GM23338 (cell line): ENCODE measurements around the gene SCYGR2. TPM values are rescaled to one million over a fixed set of nuclear protein-coding genes. Genes with fewer than 3 reads are reported as not detected.

ENCODE experiments used
- ATAC-seq: fragments of 200-7000 bp; cut with Tn5 transposase; 3 replicates; pipeline ENCODE4 v1.9.1; 2020
- DNase-seq: peaks from one replicate; pipeline ENCODE4 v3.0.0-alpha.2; 2015; ENCODE audit warnings: low spot score
- H2AFZ ChIP-seq: fragments of 200-600 bp; sonication (generic); 2 replicates; pipeline ENCODE4 v1.8.0; 2016; ENCODE audit warnings: antibody characterized with exemption, mild to moderate bottlenecking, moderate library complexity
- H3F3A ChIP-seq: fragments of 200-600 bp; sonication (generic); replicated peaks from 2 replicates; pipeline ENCODE4 v1.8.0; 2017; ENCODE audit warnings: antibody characterized with exemption, mixed run types, low read depth
- H3K27ac ChIP-seq: fragments of 200-600 bp; sonication (generic); 2 replicates; pipeline ENCODE4 v1.6.1; 2016; ENCODE audit warnings: low read depth
- H3K27me3 ChIP-seq: fragments of 200-600 bp; sonication (generic); 2 replicates; pipeline ENCODE4 v1.8.0; 2016; ENCODE audit warnings: mild to moderate bottlenecking, mixed run types, moderate library complexity; ENCODE audit not compliant: insufficient read depth
- H3K36me3 ChIP-seq: fragments of 200-600 bp; sonication (generic); 2 replicates; pipeline ENCODE4 v1.8.0; 2016; ENCODE audit warnings: mild to moderate bottlenecking; ENCODE audit not compliant: insufficient read depth
- H3K4me1 ChIP-seq: fragments of 200-600 bp; sonication (generic); 2 replicates; pipeline ENCODE4 v1.8.0; 2016; ENCODE audit warnings: mild to moderate bottlenecking, moderate library complexity; ENCODE audit not compliant: insufficient read depth
- H3K4me2 ChIP-seq: fragments of 200-600 bp; sonication (generic); 2 replicates; pipeline ENCODE4 v1.7.1; 2017; ENCODE audit warnings: mixed run types
- H3K4me3 ChIP-seq: fragments of 200-600 bp; sonication (generic); 2 replicates; pipeline ENCODE4 v1.6.1; 2016; ENCODE audit warnings: mixed run types
- H3K79me2 ChIP-seq: fragments of 200-600 bp; sonication (generic); replicated peaks from 2 replicates; pipeline ENCODE4 v1.8.0; 2017; ENCODE audit warnings: mild to moderate bottlenecking; ENCODE audit not compliant: insufficient read depth
- H3K9me2 ChIP-seq: fragments of 200-600 bp; sonication (generic); 2 replicates; pipeline ENCODE4 v1.8.0; 2017; ENCODE audit not compliant: insufficient read depth
- H4K20me1 ChIP-seq: fragments of 200-600 bp; sonication (generic); replicated peaks from 2 replicates; pipeline ENCODE4 v1.8.0; 2017; ENCODE audit warnings: mild to moderate bottlenecking; ENCODE audit not compliant: insufficient read depth
- H3K27ac Mint-ChIP-seq: 2 replicates; pipeline ENCODE4 v1.8.0; 2020; ENCODE audit warnings: inconsistent platforms, mild to moderate bottlenecking, moderate library complexity, mixed read lengths
- H3K27me3 Mint-ChIP-seq: 3 replicates; pipeline ENCODE4 v1.8.0; 2022; ENCODE audit warnings: low read depth, mild to moderate bottlenecking, moderate library complexity, mixed read lengths, inconsistent platforms; ENCODE audit not compliant: insufficient read depth, poor library complexity
- H3K36me3 Mint-ChIP-seq: 3 replicates; pipeline ENCODE4 v1.8.0; 2021; ENCODE audit warnings: low read depth, mild to moderate bottlenecking, inconsistent platforms, moderate library complexity, mixed read lengths
- H3K4me1 Mint-ChIP-seq: 3 replicates; pipeline ENCODE4 v1.8.0; 2020; ENCODE audit warnings: mild to moderate bottlenecking, inconsistent platforms, mixed read lengths
- H3K4me3 Mint-ChIP-seq: 3 replicates; pipeline ENCODE4 v1.8.0; 2021; ENCODE audit warnings: moderate library complexity, mild to moderate bottlenecking, inconsistent platforms, mixed read lengths
- H3K9me3 Mint-ChIP-seq: 3 replicates; pipeline ENCODE4 v1.8.0; 2020; ENCODE audit warnings: moderate library complexity, mild to moderate bottlenecking, inconsistent platforms, mixed read lengths
- CREB1 ChIP-seq: fragments of 250-450 bp; sonication (Bioruptor Pico); IDR thresholded peaks from 2 replicates; pipeline ENCODE4 v1.5.0; 2020; ENCODE audit warnings: low read depth, mild to moderate bottlenecking, moderate library complexity
- CTCF ChIP-seq, 2 experiments: fragments of 200-600 bp in 1 of 2; sonication (generic) in 1 of 2; conservative IDR thresholded peaks; 2 replicates each; pipeline versions ENCODE4 v1.5.1 to v1.6.1; 2016 to 2017; ENCODE audit warnings: antibody characterized with exemption in 2 of 2, low read depth in 2 of 2, mild to moderate bottlenecking in 2 of 2, moderate library complexity in 1 of 2
- ETS1 ChIP-seq: IDR thresholded peaks from 2 replicates; pipeline ENCODE4 v1.6.1; 2016; ENCODE audit warnings: antibody characterized with exemption
- EZH2 ChIP-seq: fragments of 200-600 bp; sonication (generic); IDR thresholded peaks from one replicate; pipeline ENCODE4 v1.8.0; 2017; ENCODE audit warnings: antibody characterized with exemption, mild to moderate bottlenecking, low read depth; ENCODE audit not compliant: unreplicated experiment
- EZH2phosphoT487 ChIP-seq: fragments of 200-600 bp; sonication (generic); IDR thresholded peaks from one replicate; pipeline ENCODE4 v1.8.1; 2018; ENCODE audit warnings: antibody characterized with exemption; ENCODE audit not compliant: unreplicated experiment
- NANOG ChIP-seq: IDR thresholded peaks from 2 replicates; pipeline ENCODE4 v1.6.1; 2016; ENCODE audit warnings: antibody characterized with exemption, borderline replicate concordance
- POLR2AphosphoS5 ChIP-seq: IDR thresholded peaks from 2 replicates; pipeline ENCODE4 v1.6.1; 2016; ENCODE audit warnings: antibody characterized with exemption, low read depth
- REST ChIP-seq: IDR thresholded peaks from one replicate; pipeline ENCODE4 v1.6.1; 2018; ENCODE audit warnings: antibody characterized with exemption; ENCODE audit not compliant: unreplicated experiment
- ZNF114 ChIP-seq: fragments of 250-450 bp; sonication (Bioruptor Pico); IDR thresholded peaks from 2 replicates; pipeline ENCODE4 v1.5.0; 2020; ENCODE audit warnings: mild to moderate bottlenecking, moderate library complexity
- ZNF331 ChIP-seq: fragments of 250-450 bp; sonication (Bioruptor Pico); IDR thresholded peaks from 2 replicates; pipeline ENCODE4 v1.5.0; 2020; ENCODE audit warnings: low read depth, mild to moderate bottlenecking, moderate library complexity
- ZNF462 ChIP-seq: fragments of 250-450 bp; sonication (Bioruptor Pico); IDR thresholded peaks from 2 replicates; pipeline ENCODE4 v1.5.0; 2020; ENCODE audit warnings: mild to moderate bottlenecking, moderate library complexity
- polyA plus RNA-seq: library from polyadenylated mRNA; unstranded; fragments of >200 nt; fragmentation: Nextera tagmentation; extraction: Ambion mirVana; gene quantifications from 2 replicates; pipeline ENCODE4 v1.2.1, GENCODE V29; 2016
- total RNA-seq: library from RNA; depleted of rRNA; stranded (reverse); fragments of >200 nt; shearing (Covaris generic); gene quantifications from 2 replicates; pipeline ENCODE4 v1.2.3, GENCODE V29; 2014

Gene SCYGR2
- total and polyA plus RNA-seq, 2 experiments from 2014 or later, result not detected

- Histone ChIP-seq H3K27ac (no peak overlapping the region), H3F3A (no peaks in the 10 kb centered on the region), H3K79me2 (no peaks in the 10 kb centered on the region), H3K4me2 (no peak overlapping the region), H3K27me3 (no peaks in the 10 kb centered on the region), H3K4me1 (no peaks in the 10 kb centered on the region), H3K36me3 (no peaks in the 10 kb centered on the region), H4K20me1 (no peaks in the 10 kb centered on the region), H2AFZ (peak overlapping the region; percentile 45; the same call in 1 of the 2 replicates), H3K9me2 (no peaks in the 10 kb centered on the region), H3K4me3 (no peak overlapping the region)
- H3K27ac Mint-ChIP-seq, result no peak overlapping the region
- peaks cover 2% of the 10 kb centered on the region; the same call in 2 of the 3 replicates for H3K9me3 Mint-ChIP-seq
- DNase-seq, result no peak
- ATAC-seq, result no peak
- H3K4me1 Mint-ChIP-seq, result peaks cover 9% of the 10 kb centered on the region; the same call in 2 of the 3 replicates
- no peak for TF ChIP-seq ETS1
- TF ChIP-seq ZNF462 (CRISPR knock-in tag), result no peak
- TF ChIP-seq CREB1 (CRISPR knock-in tag), result no peak
- no peak for TF ChIP-seq ZNF331 (CRISPR knock-in tag)
- no peak for TF ChIP-seq NANOG
- TF ChIP-seq CTCF (conservative IDR thresholded peaks at IDR 0.05; ENCODE audit: low read depth in 2 of 2), result no peak
- TF ChIP-seq ZNF114 (CRISPR knock-in tag), result no peak
- TF ChIP-seq EZH2, result no peak
- no peak for TF ChIP-seq EZH2phosphoT487
- no peak for TF ChIP-seq REST
- no peak for TF ChIP-seq POLR2AphosphoS5
- H3K36me3 Mint-ChIP-seq, result peaks cover under 1% of the 10 kb centered on the region; the same call in 1 of the 3 replicates
- no peak overlapping the region for H3K4me3 Mint-ChIP-seq
- H3K27me3 Mint-ChIP-seq, result no peaks in the 10 kb centered on the region
Observed at GRCh38 chr2:227576812-227577211, 21.9 kb upstream of the SCYGR2 start.
